GM23248 (cell line): ENCODE results near the gene AACS. TPM values are rescaled to one million over a fixed set of nuclear protein-coding genes. Genes with fewer than 3 reads are reported as not detected.

ENCODE experiments used
- DNase-seq: peaks from one replicate; pipeline ENCODE4 v3.0.0-alpha.2; 2015
- H2AFZ ChIP-seq: fragments of 200-600 bp; sonication (generic); 2 replicates; pipeline ENCODE4 v1.6.1; 2016; ENCODE audit warnings: antibody characterized with exemption
- H3F3A ChIP-seq: fragments of 200-600 bp; sonication (generic); 2 replicates; pipeline ENCODE4 v1.6.1; 2016; ENCODE audit warnings: mild to moderate bottlenecking, antibody characterized with exemption, mixed run types; ENCODE audit not compliant: insufficient read depth
- H3K27ac ChIP-seq: fragments of 200-600 bp; sonication (generic); 2 replicates; pipeline ENCODE4 v1.5.1; 2016; ENCODE audit warnings: mild to moderate bottlenecking
- H3K27me3 ChIP-seq: fragments of 200-600 bp; sonication (generic); replicated peaks from 2 replicates; pipeline ENCODE4 v1.6.1; 2016; ENCODE audit warnings: mild to moderate bottlenecking; ENCODE audit not compliant: insufficient read depth
- H3K36me3 ChIP-seq: fragments of 200-600 bp; sonication (generic); 2 replicates; pipeline ENCODE4 v1.6.1; 2016; ENCODE audit warnings: low read depth, mild to moderate bottlenecking
- H3K4me1 ChIP-seq: fragments of 200-600 bp; sonication (generic); 2 replicates; pipeline ENCODE4 v1.6.1; 2016; ENCODE audit warnings: mild to moderate bottlenecking; ENCODE audit not compliant: insufficient read depth
- H3K4me2 ChIP-seq: fragments of 200-600 bp; sonication (generic); one replicate; pipeline ENCODE4 v1.6.1; 2016; ENCODE audit warnings: mild to moderate bottlenecking; ENCODE audit not compliant: unreplicated experiment
- H3K4me3 ChIP-seq: fragments of 200-600 bp; sonication (generic); 2 replicates; pipeline ENCODE4 v1.5.1; 2016; ENCODE audit warnings: mild to moderate bottlenecking
- H3K79me2 ChIP-seq: fragments of 200-600 bp; sonication (generic); 2 replicates; pipeline ENCODE4 v1.6.1; 2016; ENCODE audit warnings: mild to moderate bottlenecking; ENCODE audit not compliant: insufficient read depth
- H3K9ac ChIP-seq: fragments of 200-600 bp; sonication (generic); 2 replicates; pipeline ENCODE4 v1.6.1; 2016; ENCODE audit warnings: mild to moderate bottlenecking
- H3K9me2 ChIP-seq: fragments of 200-600 bp; sonication (generic); 2 replicates; pipeline ENCODE4 v1.6.1; 2016; ENCODE audit warnings: mixed run types, mild to moderate bottlenecking, moderate library complexity; ENCODE audit not compliant: insufficient read depth
- H3K9me3 ChIP-seq: fragments of 200-600 bp; sonication (generic); one replicate; pipeline ENCODE4 v1.6.1; 2017; ENCODE audit warnings: low read depth
- H4K20me1 ChIP-seq: fragments of 200-600 bp; sonication (generic); 2 replicates; pipeline ENCODE4 v1.6.0; 2016; ENCODE audit not compliant: insufficient read depth
- EZH2 ChIP-seq: fragments of 200-600 bp; sonication (generic); IDR thresholded peaks from 2 replicates; pipeline ENCODE4 v1.6.1; 2018; ENCODE audit warnings: antibody characterized with exemption, mild to moderate bottlenecking; ENCODE audit not compliant: insufficient read depth, poor library complexity, severe bottlenecking
- EZH2phosphoT487 ChIP-seq: fragments of 200-600 bp; sonication (generic); IDR thresholded peaks from 2 replicates; pipeline ENCODE4 v1.6.1; 2018; ENCODE audit warnings: antibody characterized with exemption, moderate library complexity, mild to moderate bottlenecking, low read depth; ENCODE audit not compliant: insufficient read depth
- WGBS, 2 experiments: methylation state at CpG; one replicate each; pipeline ENCODE4 v1.1.6; 2015 to 2017; ENCODE audit warnings: low lambda C conversion rate in 2 of 2, low coverage in 1 of 2; ENCODE audit errors: missing lambda C conversion rate in 2 of 2; 5-methylcytosine and 5-hydroxymethylcytosine counted together
- in situ Hi-C: fragments of 300-500 bp; cut with MboI; formaldehyde crosslinking; loops from 2 replicates; pipeline ENCODE4 v1.15.0; 2020
- polyA plus RNA-seq: library from polyadenylated mRNA; unstranded; fragments of >200 nt; fragmentation: Nextera tagmentation; extraction: Ambion mirVana; gene quantifications from 2 replicates; pipeline ENCODE4 v1.2.1, GENCODE V29; 2016
- total RNA-seq: library from RNA; depleted of rRNA; stranded (reverse); fragments of >200 nt; shearing (Covaris generic); gene quantifications from 2 replicates; pipeline ENCODE4 v1.2.3, GENCODE V29; 2014

AACS gene
- total and polyA plus RNA-seq, 2 experiments from 2014 or later: 14.7 to 16.9 TPM

DNA sequence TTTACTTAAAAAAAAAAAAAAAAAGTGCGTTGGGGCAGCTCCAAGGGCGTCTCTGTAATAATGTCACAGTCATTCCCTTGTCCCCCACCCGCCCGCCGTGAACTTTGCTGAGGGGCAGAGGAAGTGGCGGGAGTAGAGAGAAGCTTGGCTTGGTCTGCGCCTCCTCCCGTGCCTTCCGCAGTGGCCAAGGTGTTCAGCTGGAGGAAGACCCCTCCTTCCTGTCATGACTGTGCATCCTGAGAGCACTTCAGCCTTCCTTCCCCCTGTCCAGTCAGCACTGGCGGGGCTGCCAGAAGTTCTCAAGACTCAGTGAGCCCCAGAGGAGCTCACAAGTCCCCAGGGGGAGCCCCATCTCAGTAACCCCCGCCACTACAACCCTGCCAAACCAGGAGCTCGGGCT is 32.2 kb downstream of the AACS start:
- no peak overlapping the region for H3K4me2 ChIP-seq
- WGBS, 2 experiments: 83 to 85% methylated on average over 9 to 12 of the region's 12 CpGs
- no peaks in the 10 kb centered on the region for H3K27me3 ChIP-seq
- H3F3A ChIP-seq: no peaks in the 10 kb centered on the region
- no peaks in the 10 kb centered on the region for H3K36me3 ChIP-seq
- H3K9ac ChIP-seq: no peak overlapping the region
- H3K27ac ChIP-seq: no peak overlapping the region
- H3K4me1 ChIP-seq: no peaks in the 10 kb centered on the region
- in situ Hi-C loops: no loop called here
- TF ChIP-seq EZH2: no peak
- no peak for TF ChIP-seq EZH2phosphoT487
- H4K20me1 ChIP-seq: no peaks in the 10 kb centered on the region
- H3K4me3 ChIP-seq: no peak overlapping the region
- no peak for DNase-seq
- H3K9me2 ChIP-seq: no peaks in the 10 kb centered on the region
- no peak overlapping the region for H2AFZ ChIP-seq
- no peaks in the 10 kb centered on the region for H3K79me2 ChIP-seq
- no peaks in the 10 kb centered on the region for H3K9me3 ChIP-seq

DNA sequence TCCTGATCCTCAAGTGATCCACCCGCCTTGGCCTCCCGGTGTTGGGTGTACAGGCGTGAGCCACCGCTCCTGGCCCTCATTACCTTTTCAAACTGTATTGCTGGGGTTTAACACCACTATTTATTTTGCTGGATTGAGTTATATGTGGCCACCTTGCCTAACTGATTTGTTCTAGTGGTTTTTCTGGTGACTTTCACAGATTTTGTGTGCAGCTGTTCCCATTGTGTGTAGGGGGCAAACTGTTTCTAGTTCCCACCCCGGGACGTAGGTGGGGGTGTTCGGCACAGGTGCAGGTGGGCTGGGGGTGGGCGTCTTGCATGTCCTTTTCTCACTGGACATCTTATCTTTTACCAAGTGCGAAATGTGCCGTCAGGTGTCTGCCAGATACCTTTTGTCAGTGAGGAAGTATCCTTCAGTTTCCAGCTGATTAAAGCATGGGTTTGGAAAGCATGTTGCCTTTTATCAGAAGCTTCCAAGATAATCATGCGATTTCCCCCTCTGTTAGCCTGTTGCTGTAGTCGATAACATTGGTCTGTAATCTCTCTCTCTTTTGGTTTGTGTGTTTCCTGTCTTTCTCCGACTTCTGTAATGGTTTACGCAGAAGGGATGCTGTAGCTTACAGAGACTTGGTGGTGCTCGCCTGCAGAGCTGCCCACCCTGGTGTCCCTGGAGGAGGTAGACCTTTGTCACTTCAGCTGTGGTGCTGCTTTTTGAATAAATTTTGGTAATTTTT is 33.6 kb downstream of the AACS start:
- Histone ChIP-seq H2AFZ (no peak overlapping the region), H3K36me3 (no peaks in the 10 kb centered on the region; the same call in 1 of the 2 replicates), H4K20me1 (no peaks in the 10 kb centered on the region), H3K4me3 (no peak overlapping the region), H3K9me2 (no peaks in the 10 kb centered on the region), H3K9ac (no peak overlapping the region), H3F3A (no peaks in the 10 kb centered on the region), H3K4me2 (no peak overlapping the region), H3K9me3 (no peaks in the 10 kb centered on the region), H3K27me3 (no peaks in the 10 kb centered on the region), H3K4me1 (no peaks in the 10 kb centered on the region), H3K79me2 (no peaks in the 10 kb centered on the region), H3K27ac (no peak overlapping the region)
- no peak for TF ChIP-seq EZH2
- no peak for TF ChIP-seq EZH2phosphoT487
- DNase-seq: no peak
- WGBS, 2 experiments: 87 to 89% methylated on average over 15 of the region's 15 CpGs
- in situ Hi-C loops: no loop called here

DNA sequence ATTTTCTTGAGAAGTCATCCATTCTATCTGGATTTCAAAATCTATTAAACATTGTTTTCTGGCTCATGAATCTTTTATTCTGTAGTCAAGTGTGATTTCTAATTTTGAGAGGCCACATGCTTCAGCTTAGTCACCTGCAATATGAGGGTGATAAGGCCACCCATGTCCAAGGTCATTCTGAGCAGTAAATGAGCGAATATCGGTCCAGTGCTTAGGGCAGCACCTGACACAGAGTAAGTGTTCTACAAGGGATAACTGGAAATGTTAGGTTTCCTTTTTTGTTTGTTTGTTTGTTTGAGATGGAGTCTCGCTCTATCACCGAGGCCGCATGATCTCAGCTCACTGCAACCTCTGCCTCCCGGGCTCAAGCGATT is 34.2 kb downstream of the AACS start:
- H3K27ac ChIP-seq: no peak overlapping the region
- no peaks in the 10 kb centered on the region for H3K79me2 ChIP-seq
- H3K9me2 ChIP-seq: no peaks in the 10 kb centered on the region
- no peaks in the 10 kb centered on the region for H3K9me3 ChIP-seq
- no peaks in the 10 kb centered on the region for H3K27me3 ChIP-seq
- no peak for DNase-seq
- in situ Hi-C loops: no loop called here
- H4K20me1 ChIP-seq: no peaks in the 10 kb centered on the region
- no peak overlapping the region for H2AFZ ChIP-seq
- H3K36me3 ChIP-seq: no peaks in the 10 kb centered on the region; the same call in 1 of the 2 replicates
- H3K9ac ChIP-seq: no peak overlapping the region
- no peak overlapping the region for H3K4me3 ChIP-seq
- TF ChIP-seq EZH2phosphoT487 (no peak), EZH2 (no peak)
- no peaks in the 10 kb centered on the region for H3F3A ChIP-seq
- 97 to 98% methylated on average over 7 of the region's 7 CpGs for WGBS, 2 experiments
- H3K4me2 ChIP-seq: no peak overlapping the region
- H3K4me1 ChIP-seq: no peaks in the 10 kb centered on the region

DNA sequence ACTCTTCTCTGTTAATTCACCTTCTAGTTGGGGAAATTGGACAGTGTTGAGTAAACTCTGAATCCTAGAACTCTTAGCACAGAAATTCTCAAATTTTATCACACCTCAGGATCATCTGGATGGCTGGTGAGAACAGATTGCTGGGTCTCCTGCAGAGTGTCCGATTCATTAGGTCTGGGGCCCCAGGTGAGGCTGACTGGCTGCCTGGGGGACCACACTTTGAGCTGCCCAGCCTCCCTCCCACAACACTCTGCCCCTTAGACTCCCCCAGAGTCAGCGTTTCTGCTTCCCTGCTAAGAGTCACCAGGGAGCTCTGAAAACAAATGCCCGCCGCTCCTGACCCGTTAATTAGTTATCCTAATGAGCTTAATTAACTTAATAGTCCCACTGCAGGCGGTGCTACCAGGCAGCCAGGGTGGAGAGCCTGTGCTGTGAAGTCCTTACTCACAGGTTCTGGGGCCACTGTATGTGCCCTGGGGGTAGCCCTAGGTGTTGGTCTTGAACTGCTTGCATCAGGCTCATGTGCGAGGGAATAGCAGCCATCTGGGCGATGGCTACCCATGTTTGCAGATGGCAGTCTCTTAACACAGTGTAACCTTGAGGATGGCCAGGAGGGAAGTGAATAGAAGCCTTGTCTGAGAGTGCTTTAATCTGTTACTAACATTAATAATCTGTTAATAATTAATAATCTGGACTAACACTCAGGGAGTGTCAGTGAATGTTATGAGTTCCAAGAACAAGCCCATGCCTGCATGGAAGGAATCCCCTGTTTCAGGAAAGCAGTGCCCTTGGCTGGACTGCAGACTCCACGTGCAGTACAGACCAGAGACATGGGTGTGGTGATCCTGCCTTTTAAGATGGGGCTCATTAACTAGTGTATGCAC is 35.6 kb downstream of the AACS start:
- no peak overlapping the region for H3K4me3 ChIP-seq
- H3K4me1 ChIP-seq: no peaks in the 10 kb centered on the region
- no peaks in the 10 kb centered on the region for H3K9me3 ChIP-seq
- no peaks in the 10 kb centered on the region for H3K27me3 ChIP-seq
- H3K9ac ChIP-seq: no peak overlapping the region
- no peaks in the 10 kb centered on the region for H3K9me2 ChIP-seq
- H4K20me1 ChIP-seq: no peaks in the 10 kb centered on the region
- WGBS, 2 experiments: 81 to 84% methylated on average over 9 of the region's 9 CpGs
- H2AFZ ChIP-seq: no peak overlapping the region
- no peaks in the 10 kb centered on the region; the same call in 1 of the 2 replicates for H3K36me3 ChIP-seq
- in situ Hi-C loops: no loop called here
- H3K4me2 ChIP-seq: no peak overlapping the region
- no peaks in the 10 kb centered on the region for H3K79me2 ChIP-seq
- no peak for DNase-seq
- TF ChIP-seq EZH2: no peak
- H3K27ac ChIP-seq: no peak overlapping the region
- no peaks in the 10 kb centered on the region for H3F3A ChIP-seq
